ENCODE results near the gene NAA11. TPM values are rescaled to one million over a fixed set of nuclear protein-coding genes. Genes with fewer than 3 reads are reported as not detected.

The NAA11 gene
- total RNA-seq, 2 experiments from 2014 or later: not detected

- no peaks in the 10 kb centered on the region for H3K9me3 Mint-ChIP-seq (ENCODE audit: insufficient read depth)
- ChIA-PET POLR2A (no interaction called here), CTCF (no interaction called here)
- H3K27me3 Mint-ChIP-seq (ENCODE audit: low read depth): no peaks in the 10 kb centered on the region
- no peak overlapping the region for H3K27ac Mint-ChIP-seq
- no peak overlapping the region for H3K4me3 Mint-ChIP-seq
- DNase-seq: no peak
- ATAC-seq: no peak
- H3K4me1 Mint-ChIP-seq (ENCODE audit: low read depth): no peaks in the 10 kb centered on the region
- H3K36me3 Mint-ChIP-seq (ENCODE audit: low read depth): no peaks in the 10 kb centered on the region
These were observed 25.6 kb downstream of the NAA11 start for GRCh38 chr4:79300280-79300679.

- Mint-ChIP-seq H3K4me1 (ENCODE audit: low read depth) (no peaks in the 10 kb centered on the region), H3K27me3 (ENCODE audit: low read depth) (no peaks in the 10 kb centered on the region), H3K27ac (no peak overlapping the region), H3K4me3 (no peak overlapping the region), H3K9me3 (ENCODE audit: insufficient read depth) (no peaks in the 10 kb centered on the region), H3K36me3 (ENCODE audit: low read depth) (no peaks in the 10 kb centered on the region)
- CTCF ChIA-PET: no interaction called here
- ATAC-seq (no peak), DNase-seq (no peak)
- POLR2A ChIA-PET: no interaction called here
These were observed 27.4 kb downstream of the NAA11 start for GRCh38 chr4:79298484-79298883.

GRCh38 chr4:79298027-79298426 lies 27.8 kb downstream of the NAA11 start:
- ATAC-seq: no peak
- no peaks in the 10 kb centered on the region for H3K36me3 Mint-ChIP-seq (ENCODE audit: low read depth)
- H3K27ac Mint-ChIP-seq: no peak overlapping the region
- ChIA-PET CTCF (no interaction called here), POLR2A (no interaction called here)
- H3K9me3 Mint-ChIP-seq (ENCODE audit: insufficient read depth): no peaks in the 10 kb centered on the region
- H3K4me1 Mint-ChIP-seq (ENCODE audit: low read depth): no peaks in the 10 kb centered on the region
- no peak for DNase-seq
- no peaks in the 10 kb centered on the region for H3K27me3 Mint-ChIP-seq (ENCODE audit: low read depth)
- H3K4me3 Mint-ChIP-seq: no peak overlapping the region

- ChIA-PET CTCF (no interaction called here), POLR2A (no interaction called here)
- Mint-ChIP-seq H3K9me3 (ENCODE audit: insufficient read depth) (no peaks in the 10 kb centered on the region), H3K36me3 (ENCODE audit: low read depth) (no peaks in the 10 kb centered on the region), H3K27me3 (ENCODE audit: low read depth) (no peaks in the 10 kb centered on the region), H3K4me1 (ENCODE audit: low read depth) (no peaks in the 10 kb centered on the region), H3K4me3 (no peak overlapping the region), H3K27ac (no peak overlapping the region)
- ATAC-seq (no peak), DNase-seq (no peak)
These were observed 28.4 kb downstream of the NAA11 start for GRCh38 chr4:79297479-79297878.

- no peaks in the 10 kb centered on the region for H3K4me1 Mint-ChIP-seq (ENCODE audit: low read depth)
- no peaks in the 10 kb centered on the region for H3K9me3 Mint-ChIP-seq (ENCODE audit: insufficient read depth)
- DNase-seq: no peak
- ATAC-seq: no peak
- H3K27ac Mint-ChIP-seq: no peak overlapping the region
- H3K4me3 Mint-ChIP-seq: no peak overlapping the region
- no peaks in the 10 kb centered on the region for H3K36me3 Mint-ChIP-seq (ENCODE audit: low read depth)
- ChIA-PET CTCF (no interaction called here), POLR2A (interaction anchor here (0.6 kb wide), 1 partner anchor 42 kb away, joined by 3 read pairs; no protein-coding TSS in a partner anchor)
- no peaks in the 10 kb centered on the region for H3K27me3 Mint-ChIP-seq (ENCODE audit: low read depth)
These were observed 29.0 kb downstream of the NAA11 start for GRCh38 chr4:79296768-79297428.

GRCh38 chr4:79295086-79295485 lies 30.8 kb downstream of the NAA11 start:
- H3K27me3 Mint-ChIP-seq (ENCODE audit: low read depth): no peaks in the 10 kb centered on the region
- ChIA-PET POLR2A (no interaction called here), CTCF (no interaction called here)
- H3K4me3 Mint-ChIP-seq: no peak overlapping the region
- no peaks in the 10 kb centered on the region for H3K9me3 Mint-ChIP-seq (ENCODE audit: insufficient read depth)
- H3K4me1 Mint-ChIP-seq (ENCODE audit: low read depth): no peaks in the 10 kb centered on the region
- DNase-seq: no peak
- no peak for ATAC-seq
- H3K27ac Mint-ChIP-seq: no peak overlapping the region
- H3K36me3 Mint-ChIP-seq (ENCODE audit: low read depth): no peaks in the 10 kb centered on the region

- ATAC-seq (no peak), DNase-seq (no peak)
- CTCF ChIA-PET: no interaction called here
- Mint-ChIP-seq H3K9me3 (ENCODE audit: insufficient read depth) (no peaks in the 10 kb centered on the region), H3K36me3 (ENCODE audit: low read depth) (no peaks in the 10 kb centered on the region), H3K4me3 (no peak overlapping the region), H3K27ac (no peak overlapping the region), H3K27me3 (ENCODE audit: low read depth) (no peaks in the 10 kb centered on the region), H3K4me1 (ENCODE audit: low read depth) (no peaks in the 10 kb centered on the region)
- POLR2A ChIA-PET: no interaction called here
These were observed 31.8 kb downstream of the NAA11 start for GRCh38 chr4:79294064-79294463.

- no peak for ATAC-seq
- no peak for DNase-seq
- H3K27me3 Mint-ChIP-seq (ENCODE audit: low read depth): no peaks in the 10 kb centered on the region
- no peaks in the 10 kb centered on the region for H3K9me3 Mint-ChIP-seq (ENCODE audit: insufficient read depth)
- POLR2A ChIA-PET: no interaction called here
- H3K27ac Mint-ChIP-seq: no peak overlapping the region
- no peak overlapping the region for H3K4me3 Mint-ChIP-seq
- CTCF ChIA-PET: no interaction called here
- no peaks in the 10 kb centered on the region for H3K36me3 Mint-ChIP-seq (ENCODE audit: low read depth)
- H3K4me1 Mint-ChIP-seq (ENCODE audit: low read depth): no peaks in the 10 kb centered on the region
These were observed 33.9 kb downstream of the NAA11 start for GRCh38 chr4:79292008-79292407.

- POLR2A ChIA-PET: no interaction called here
- H3K36me3 Mint-ChIP-seq (ENCODE audit: low read depth): no peaks in the 10 kb centered on the region
- ATAC-seq: no peak
- CTCF ChIA-PET: no interaction called here
- H3K27me3 Mint-ChIP-seq (ENCODE audit: low read depth): no peaks in the 10 kb centered on the region
- DNase-seq: no peak
- H3K9me3 Mint-ChIP-seq (ENCODE audit: insufficient read depth): no peaks in the 10 kb centered on the region
- H3K4me1 Mint-ChIP-seq (ENCODE audit: low read depth): no peaks in the 10 kb centered on the region
- no peak overlapping the region for H3K4me3 Mint-ChIP-seq
- no peak overlapping the region for H3K27ac Mint-ChIP-seq
These were observed 35.5 kb downstream of the NAA11 start for GRCh38 chr4:79290376-79290775.

- H3K4me1 Mint-ChIP-seq (ENCODE audit: low read depth): no peaks in the 10 kb centered on the region
- no peak for ATAC-seq
- H3K36me3 Mint-ChIP-seq (ENCODE audit: low read depth): no peaks in the 10 kb centered on the region
- CTCF ChIA-PET: no interaction called here
- H3K9me3 Mint-ChIP-seq (ENCODE audit: insufficient read depth): no peaks in the 10 kb centered on the region
- POLR2A ChIA-PET: no interaction called here
- no peaks in the 10 kb centered on the region for H3K27me3 Mint-ChIP-seq (ENCODE audit: low read depth)
- DNase-seq: no peak
- no peak overlapping the region for H3K4me3 Mint-ChIP-seq
- no peak overlapping the region for H3K27ac Mint-ChIP-seq
These were observed 37.7 kb downstream of the NAA11 start for GRCh38 chr4:79288185-79288584.

GRCh38 chr4:79287718-79288117 lies 38.1 kb downstream of the NAA11 start:
- H3K4me3 Mint-ChIP-seq: no peak overlapping the region
- no peak overlapping the region for H3K27ac Mint-ChIP-seq
- no peaks in the 10 kb centered on the region for H3K27me3 Mint-ChIP-seq (ENCODE audit: low read depth)
- no peaks in the 10 kb centered on the region for H3K9me3 Mint-ChIP-seq (ENCODE audit: insufficient read depth)
- no peaks in the 10 kb centered on the region for H3K36me3 Mint-ChIP-seq (ENCODE audit: low read depth)
- ChIA-PET CTCF (no interaction called here), POLR2A (no interaction called here)
- ATAC-seq: no peak
- H3K4me1 Mint-ChIP-seq (ENCODE audit: low read depth): no peaks in the 10 kb centered on the region
- DNase-seq: no peak

- no peak for ATAC-seq
- POLR2A ChIA-PET: no interaction called here
- Mint-ChIP-seq H3K27me3 (ENCODE audit: low read depth) (no peaks in the 10 kb centered on the region), H3K4me3 (no peak overlapping the region), H3K27ac (no peak overlapping the region), H3K4me1 (ENCODE audit: low read depth) (no peaks in the 10 kb centered on the region), H3K36me3 (ENCODE audit: low read depth) (no peaks in the 10 kb centered on the region), H3K9me3 (ENCODE audit: insufficient read depth) (no peaks in the 10 kb centered on the region)
- no peak for DNase-seq
- CTCF ChIA-PET: no interaction called here
These were observed 38.8 kb downstream of the NAA11 start for GRCh38 chr4:79287076-79287475.

GRCh38 chr4:79281566-79282359 lies 44.1 kb downstream of the NAA11 start:
- Mint-ChIP-seq H3K27ac (no peak overlapping the region), H3K27me3 (ENCODE audit: low read depth) (no peaks in the 10 kb centered on the region), H3K9me3 (ENCODE audit: insufficient read depth) (no peaks in the 10 kb centered on the region), H3K4me1 (ENCODE audit: low read depth) (no peaks in the 10 kb centered on the region), H3K36me3 (ENCODE audit: low read depth) (no peaks in the 10 kb centered on the region), H3K4me3 (no peak overlapping the region)
- CTCF ChIA-PET: no interaction called here
- ATAC-seq (no peak), DNase-seq (no peak)
- POLR2A ChIA-PET: no interaction called here

Measured in activated CD8-positive, alpha-beta T cell treated with anti-CD3 and anti-CD28 coated beads, Interleukin-2, amount 10 ng/mL, durations not matched to agents 7 days and 5 days (primary cell).